H1 (cell line): ENCODE data around the gene NUP43. TPM values are rescaled to one million over a fixed set of nuclear protein-coding genes. Genes with fewer than 3 reads are reported as not detected.

Source experiments
- CTCF ChIA-PET: fragments of 300-600 bp; sonication (Branson Sonifier 250); formaldehyde crosslinking; loops from one replicate; lab custom pipeline; 2021; ENCODE audit not compliant: partially characterized antibody; lab: Charles Lee
- POLR2A ChIA-PET: fragments of 300-600 bp; sonication (Branson Sonifier 250); formaldehyde crosslinking; loops from one replicate; lab custom pipeline; 2021; ENCODE audit warnings: inconsistent platforms; ENCODE audit not compliant: partially characterized antibody; lab: Charles Lee
- DNase-seq, 2 experiments: peaks; one replicate each; pipeline versions ENCODE4 v3.0.0 to v3.0.0-alpha.2; 2010 to 2022; ENCODE audit warnings: low spot score in 2 of 2, low read depth in 1 of 2, mixed read lengths in 1 of 2
- FAIRE-seq: peaks from 2 replicates; lab custom pipeline; 2011; peaks lifted over from hg19 to GRCh38; lab: Jason Lieb, UNC
- H2AFZ ChIP-seq: 2 replicates; pipeline ENCODE4 v1.8.1; 2012; ENCODE audit warnings: low read length, inconsistent platforms
- H2AK5ac ChIP-seq: 2 replicates; pipeline ENCODE4 v1.6.1; 2013; ENCODE audit warnings: low read depth, low read length
- H2BK120ac ChIP-seq: replicated peaks from 2 replicates; pipeline ENCODE3; 2013; ENCODE audit warnings: low read depth, low read length, inconsistent platforms
- H2BK12ac ChIP-seq: 2 replicates; pipeline ENCODE4 v1.6.1; 2013; ENCODE audit warnings: low read depth, low read length
- H2BK15ac ChIP-seq: 2 replicates; pipeline ENCODE4 v1.6.1; 2013; ENCODE audit warnings: low read length
- H2BK20ac ChIP-seq: 2 replicates; pipeline ENCODE4 v1.6.1; 2013; ENCODE audit warnings: low read length
- H2BK5ac ChIP-seq: 2 replicates; pipeline ENCODE4 v1.6.1; 2013; ENCODE audit warnings: low read depth, low read length
- H3K14ac ChIP-seq: 2 replicates; pipeline ENCODE4 v1.6.1; 2013; ENCODE audit warnings: inconsistent platforms; ENCODE audit not compliant: insufficient read length
- H3K18ac ChIP-seq: 2 replicates; pipeline ENCODE4 v1.6.1; 2013; ENCODE audit warnings: low read length; ENCODE audit errors: extremely low read depth
- H3K23ac ChIP-seq: 2 replicates; pipeline ENCODE4 v1.6.1; 2013; ENCODE audit warnings: inconsistent platforms; ENCODE audit not compliant: insufficient read length
- H3K23me2 ChIP-seq: 2 replicates; pipeline ENCODE4 v1.6.1; 2013; ENCODE audit warnings: low read depth, low read length
- H3K27ac ChIP-seq: 2 replicates; pipeline ENCODE4 v1.6.1; 2011; ENCODE audit warnings: low read depth, low read length, inconsistent platforms
- H3K27me3 ChIP-seq, 4 experiments: replicated peaks in 1 of 4; 1 replicate in 1 of 4; 2 replicates in 3 of 4; pipeline versions ENCODE4 v1.6.1 to v1.8.1; 2011 to 2013; ENCODE audit warnings: low read length in 3 of 4, mild to moderate bottlenecking in 3 of 4, inconsistent platforms in 2 of 4, mixed read lengths in 2 of 4, moderate library complexity in 1 of 4; ENCODE audit not compliant: control insufficient read depth in 3 of 4, insufficient read depth in 3 of 4; ENCODE audit errors: extremely low read depth in 1 of 4
- H3K36me3 ChIP-seq, 4 experiments: 2 replicates each; pipeline versions ENCODE4 v1.6.1 to v1.8.1; 2011 to 2013; ENCODE audit warnings: mild to moderate bottlenecking in 4 of 4, low read length in 3 of 4, moderate library complexity in 2 of 4, control low read depth in 1 of 4, inconsistent platforms in 1 of 4; ENCODE audit not compliant: insufficient read depth in 4 of 4, control insufficient read depth in 2 of 4
- H3K4ac ChIP-seq: replicated peaks from 2 replicates; pipeline ENCODE3; 2013; ENCODE audit warnings: low read length, low read depth, mixed read lengths, inconsistent platforms; ENCODE audit not compliant: insufficient read length
- H3K4me1 ChIP-seq, 4 experiments: replicated peaks in 1 of 4; 1 replicate in 1 of 4; 2 replicates in 3 of 4; pipeline versions ENCODE4 v1.6.1 to v1.8.1; 2011 to 2013; ENCODE audit warnings: low read length in 3 of 4, inconsistent platforms in 2 of 4, mixed read lengths in 1 of 4; ENCODE audit not compliant: insufficient read depth in 4 of 4, control insufficient read depth in 3 of 4
- H3K4me2 ChIP-seq, 2 experiments: 2 replicates each; pipeline versions ENCODE4 v1.6.1 to v1.8.1; 2011 to 2013; ENCODE audit warnings: low read depth in 2 of 2, low read length in 2 of 2, control low read depth in 1 of 2, inconsistent platforms in 1 of 2, mild to moderate bottlenecking in 1 of 2; ENCODE audit not compliant: insufficient read depth in 1 of 2
- H3K4me3 ChIP-seq, 4 experiments: fragments of 200-600, 300-600 bp in 1 of 4; sonication (generic), shearing (Covaris generic), sonication (Bioruptor Twin) in 1 of 4; 2 replicates each; pipeline versions ENCODE4 v1.5.1 to v1.8.1; 2011 to 2016; ENCODE audit warnings: low read length in 4 of 4, low read depth in 3 of 4, control low read depth in 2 of 4, inconsistent platforms in 2 of 4, mild to moderate bottlenecking in 2 of 4, mixed read lengths in 1 of 4, moderate library complexity in 1 of 4; ENCODE audit not compliant: insufficient read depth in 2 of 4; ENCODE audit errors: extremely low read depth in 1 of 4
- H3K56ac ChIP-seq: replicated peaks from 2 replicates; pipeline ENCODE3; 2013; ENCODE audit warnings: low read depth, mild to moderate bottlenecking, mixed read lengths, low read length, inconsistent platforms; ENCODE audit not compliant: insufficient read length
- H3K79me1 ChIP-seq: 2 replicates; pipeline ENCODE4 v1.6.1; 2013; ENCODE audit warnings: low read depth, low read length, control low read depth
- H3K79me2 ChIP-seq, 2 experiments: 2 replicates each; pipeline versions ENCODE4 v1.6.1 to v1.8.1; 2012 to 2013; ENCODE audit warnings: low read length in 2 of 2, mild to moderate bottlenecking in 2 of 2, inconsistent platforms in 1 of 2; ENCODE audit not compliant: insufficient read depth in 2 of 2, control insufficient read depth in 1 of 2
- H3K9ac ChIP-seq, 4 experiments: replicated peaks in 1 of 4; 1 replicate in 1 of 4; 2 replicates in 3 of 4; pipeline versions ENCODE4 v1.6.1 to v1.8.1; 2011 to 2013; ENCODE audit warnings: low read depth in 3 of 4, low read length in 3 of 4, control low read depth in 2 of 4, mild to moderate bottlenecking in 2 of 4, moderate library complexity in 2 of 4, inconsistent platforms in 1 of 4; ENCODE audit errors: extremely low read depth in 1 of 4
- H3K9me3 ChIP-seq, 2 experiments: 2 replicates each; pipeline versions ENCODE4 v1.6.1 to v1.8.1; 2012 to 2013; ENCODE audit warnings: mild to moderate bottlenecking in 2 of 2, moderate library complexity in 2 of 2, control low read depth in 1 of 2, inconsistent platforms in 1 of 2, low read depth in 1 of 2, low read length in 1 of 2, mixed read lengths in 1 of 2; ENCODE audit not compliant: insufficient read depth in 2 of 2
- H4K20me1 ChIP-seq, 2 experiments: replicated peaks in 1 of 2; 2 replicates each; pipeline versions ENCODE3 to v1.8.1; 2011 to 2013; ENCODE audit warnings: inconsistent platforms in 2 of 2, low read length in 2 of 2, mild to moderate bottlenecking in 1 of 2; ENCODE audit not compliant: insufficient read depth in 2 of 2, control insufficient read depth in 1 of 2
- H4K5ac ChIP-seq: 2 replicates; pipeline ENCODE4 v1.6.1; 2013; ENCODE audit warnings: low read length, low read depth, mixed read lengths, inconsistent platforms; ENCODE audit not compliant: insufficient read length
- H4K8ac ChIP-seq: 2 replicates; pipeline ENCODE4 v1.8.0; 2013; ENCODE audit warnings: mild to moderate bottlenecking, moderate library complexity, low read length, inconsistent platforms; ENCODE audit not compliant: insufficient read depth; ENCODE audit errors: extremely low read depth
- H4K91ac ChIP-seq: replicated peaks from 2 replicates; pipeline ENCODE3; 2013; ENCODE audit warnings: low read length, mixed read lengths, inconsistent platforms; ENCODE audit not compliant: insufficient read length
- BRCA1 ChIP-seq: IDR thresholded peaks from 2 replicates; pipeline ENCODE4 v1.6.1; 2012; ENCODE audit warnings: low read depth, low read length, improper control_type of control experiment
- CEBPB ChIP-seq: IDR thresholded peaks from 2 replicates; pipeline ENCODE4 v1.6.1; 2012; ENCODE audit warnings: low read depth, low read length
- CHD1 ChIP-seq: IDR thresholded peaks from 2 replicates; pipeline ENCODE4 v1.6.1; 2012; ENCODE audit warnings: low read depth, low read length, improper control_type of control experiment
- KDM1A ChIP-seq: fragments of 200-600, 300-600 bp; sonication (generic); IDR thresholded peaks from 2 replicates; pipeline ENCODE4 v1.7.1; 2016; ENCODE audit warnings: mild to moderate bottlenecking, low read length, borderline replicate concordance
- KDM4A ChIP-seq: IDR thresholded peaks from one replicate; pipeline ENCODE4 v1.7.1; 2012; ENCODE audit warnings: low read depth, mild to moderate bottlenecking, moderate library complexity, low read length, inconsistent platforms; ENCODE audit not compliant: severe bottlenecking
- POU5F1 ChIP-seq: IDR thresholded peaks from 2 replicates; pipeline ENCODE4 v1.6.1; 2011; ENCODE audit warnings: low read depth, mild to moderate bottlenecking, low read length, moderate library complexity
- SP1 ChIP-seq: IDR thresholded peaks from 2 replicates; pipeline ENCODE4 v1.6.1; 2011; ENCODE audit warnings: low read depth, low read length
- WGBS, 2 experiments: shearing (Covaris generic) in 1 of 2; methylation state at CpG; one replicate each; pipeline versions ENCODE4 v1.1.6 to v1.1.7; 2013 to 2015; ENCODE audit warnings: low lambda C conversion rate in 2 of 2, mixed read lengths in 2 of 2, inconsistent platforms in 1 of 2, low coverage in 1 of 2, missing lambda C conversion rate in 1 of 2; ENCODE audit not compliant: insufficient replicate concordance in 2 of 2, insufficient coverage in 1 of 2, insufficient read length in 1 of 2; ENCODE audit errors: extremely low coverage in 1 of 2, missing lambda C conversion rate in 1 of 2; 5-methylcytosine and 5-hydroxymethylcytosine counted together
- polyA plus RNA-seq, 7 experiments: library from polyadenylated mRNA; depleted of rRNA in 3 of 7; stranded (reverse) in 5 of 7; unstranded in 2 of 7; fragments of >200 nt in 5 of 7; fragments of 200-250 nt in 2 of 7; gene quantifications; 1 replicate in 5 of 7; 2 replicates in 1 of 7; 4 replicates in 1 of 7; pipeline versions ENCODE4 v1.2.1 to v1.2.3, GENCODE V29; 2011 to 2013; ENCODE audit warnings: missing spikeins in 2 of 7, mixed read lengths in 2 of 7
- total RNA-seq: library from RNA; stranded (reverse); fragmentation: NEBNext Ultra II Directional; extraction: Animal tissue kit (Norgen Biotek cat#: 25700); gene quantifications from 2 replicates; pipeline ENCODE4 v1.2.1, GENCODE V29; 2021

NUP43 gene
- total and polyA plus RNA-seq, 2 of the 8 experiments (the other 6 are each of a cell fraction or from before 2014, with no cell fraction given): 25.2 to 83.4 TPM

DNA sequence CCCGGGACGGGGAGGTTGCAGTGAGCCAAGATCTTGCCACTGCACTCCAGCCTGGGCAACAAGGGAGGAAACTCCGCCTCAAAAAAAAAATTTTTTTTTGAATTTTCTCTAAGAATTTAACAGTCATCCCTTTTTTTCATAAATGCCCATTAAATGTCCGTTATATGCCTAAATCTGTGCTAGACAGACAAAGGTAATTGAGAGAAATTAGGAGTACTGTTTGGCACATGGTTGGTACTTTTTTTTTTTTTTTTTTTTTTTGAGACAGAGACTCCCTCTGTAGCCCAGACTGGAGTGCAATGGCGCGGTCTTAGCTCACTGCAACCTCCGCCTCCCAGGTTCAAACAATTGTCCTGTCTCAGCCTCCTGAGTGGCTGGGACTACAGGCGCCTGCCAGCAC is 4.9 kb upstream of the NUP43 start:
- H2AK5ac ChIP-seq: no peak overlapping the region
- ChIA-PET POLR2A (interaction anchor here (0.6 to 1.5 kb wide), 4 partner anchors 8 to 56 kb away, joined by 3 to 6 read pairs (median 4); no protein-coding TSS in a partner anchor), CTCF (interaction anchor here (1.3 kb wide), 1 partner anchor 8 kb away, joined by 4 read pairs; no protein-coding TSS in a partner anchor)
- H3K9me3 ChIP-seq: no peaks in the 10 kb centered on the region
- peak overlapping the region in 1 of 2 experiments; percentile 75; a peak in 1 of 4 replicates for H3K4me2 ChIP-seq
- peaks cover 4 to 59% of the 10 kb centered on the region in 2 experiments for H3K79me2 ChIP-seq
- no peak for FAIRE-seq
- no peak overlapping the region for H2BK5ac ChIP-seq
- TF ChIP-seq KDM4A (no peak), BRCA1 (no peak), SP1 (no peak), CHD1 (no peak), KDM1A (no peak), CEBPB (no peak), POU5F1 (no peak)
- no peak overlapping the region for H2BK12ac ChIP-seq
- H3K4me3 ChIP-seq: peak overlapping the region in 1 of 4 experiments; percentile 93; a peak in 1 of 8 replicates
- no peak overlapping the region for H2BK20ac ChIP-seq
- no peaks in the 10 kb centered on the region for H3K36me3 ChIP-seq
- H3K23me2 ChIP-seq: peaks cover 9% of the 10 kb centered on the region; the same call in 1 of the 2 replicates
- no peak for DNase-seq
- no peak overlapping the region for H2BK15ac ChIP-seq
- H3K18ac ChIP-seq: no peak overlapping the region
- H2AFZ ChIP-seq: no peak overlapping the region
- no peak overlapping the region for H4K91ac ChIP-seq
- H3K79me1 ChIP-seq: no peaks in the 10 kb centered on the region; the same call in 1 of the 2 replicates
- no peak overlapping the region for H3K56ac ChIP-seq
- no peaks in the 10 kb centered on the region for H3K27me3 ChIP-seq
- no peak overlapping the region for H4K5ac ChIP-seq
- peaks cover 0 to 3% (median 0%) of the 10 kb centered on the region in 4 experiments; a peak in 1 of 7 replicates for H3K4me1 ChIP-seq
- peaks cover 2 to 7% of the 10 kb centered on the region in 2 experiments for H4K20me1 ChIP-seq
- no peak overlapping the region for H3K14ac ChIP-seq
- no peak overlapping the region for H3K9ac ChIP-seq
- no peak overlapping the region for H4K8ac ChIP-seq
- no peak overlapping the region for H2BK120ac ChIP-seq
- WGBS, 2 experiments: 93% methylated on average over 8 of the region's 8 CpGs; no CpG with 5 or more reads in 1 of the 2 experiments
- H3K23ac ChIP-seq: no peak overlapping the region
- H3K27ac ChIP-seq: no peak overlapping the region
- no peak overlapping the region for H3K4ac ChIP-seq
